ENCODE results near the gene EIF3K.

The EIF3K gene

GRCh38 chr19:38649305-38650171, 30.6 kb downstream of the EIF3K start:
- Mint-ChIP-seq H3K27me3 (ENCODE audit: low read depth) (no peaks in the 10 kb centered on the region), H3K36me3 (ENCODE audit: low read depth) (no peaks in the 10 kb centered on the region), H3K9me3 (no peaks in the 10 kb centered on the region), H3K4me3 (peak overlapping the region; percentile 96 to 98 (median 97)), H3K4me1 (peaks cover 55% of the 10 kb centered on the region), H3K27ac (peak overlapping the region; percentile 93 to 98 (median 95))
- TF ChIP-seq CTCF (IDR thresholded peaks at IDR 0.05; ENCODE audit: unreplicated experiment in 3 of 3) = no peak

GRCh38 chr19:38650172-38650775, 31.3 kb downstream of the EIF3K start:
- Mint-ChIP-seq H3K4me1 (peaks cover 63% of the 10 kb centered on the region), H3K4me3 (peak overlapping the region; percentile 96 to 98 (median 97)), H3K36me3 (ENCODE audit: low read depth) (no peaks in the 10 kb centered on the region), H3K9me3 (no peaks in the 10 kb centered on the region), H3K27me3 (ENCODE audit: low read depth) (no peaks in the 10 kb centered on the region), H3K27ac (peak overlapping the region; percentile 93 to 98 (median 95))
- no peak for TF ChIP-seq CTCF (IDR thresholded peaks at IDR 0.05; ENCODE audit: unreplicated experiment in 3 of 3)

- peak overlapping the region; percentile 90 to 98 (median 95) for H3K27ac Mint-ChIP-seq
Observed at GRCh38 chr19:38650911-38651584, 32.1 kb downstream of the EIF3K start.

GRCh38 chr19:38653028-38653571, 34.1 kb downstream of the EIF3K start:
- peaks cover 13% of the 10 kb centered on the region for H3K36me3 Mint-ChIP-seq (ENCODE audit: low read depth)
- peaks cover 89% of the 10 kb centered on the region for H3K4me1 Mint-ChIP-seq

More at GRCh38 chr19:38650911-38651584, 32.1 kb downstream of the EIF3K start:
- H3K36me3 Mint-ChIP-seq (ENCODE audit: low read depth) = no peaks in the 10 kb centered on the region
- peaks cover 70% of the 10 kb centered on the region for H3K4me1 Mint-ChIP-seq
- H3K27me3 Mint-ChIP-seq (ENCODE audit: low read depth) = no peaks in the 10 kb centered on the region
- H3K9me3 Mint-ChIP-seq = no peaks in the 10 kb centered on the region
- TF ChIP-seq CTCF (IDR thresholded peaks at IDR 0.05; ENCODE audit: unreplicated experiment in 3 of 3) = no peak
- peak overlapping the region; percentile 96 to 98 (median 97) for H3K4me3 Mint-ChIP-seq

GRCh38 chr19:38654628-38655055, 35.7 kb downstream of the EIF3K start:
- H3K4me1 Mint-ChIP-seq = peaks cover 94% of the 10 kb centered on the region
- peak overlapping the region; percentile 26 to 66 (median 34) for H3K4me3 Mint-ChIP-seq
- H3K27ac Mint-ChIP-seq = peak overlapping the region; percentile 90 to 98 (median 93)
- H3K27me3 Mint-ChIP-seq (ENCODE audit: low read depth) = no peaks in the 10 kb centered on the region
- no peaks in the 10 kb centered on the region for H3K9me3 Mint-ChIP-seq
- H3K36me3 Mint-ChIP-seq (ENCODE audit: low read depth) = peaks cover 16% of the 10 kb centered on the region
- no peak for TF ChIP-seq CTCF (IDR thresholded peaks at IDR 0.05; ENCODE audit: unreplicated experiment in 3 of 3)

More at GRCh38 chr19:38653028-38653571, 34.1 kb downstream of the EIF3K start:
- TF ChIP-seq CTCF (IDR thresholded peaks at IDR 0.05; ENCODE audit: unreplicated experiment in 3 of 3) = no peak
- Mint-ChIP-seq H3K27ac (peak overlapping the region; percentile 90 to 98 (median 95)), H3K27me3 (ENCODE audit: low read depth) (no peaks in the 10 kb centered on the region), H3K4me3 (peak overlapping the region; percentile 33 to 97 (median 75)), H3K9me3 (no peaks in the 10 kb centered on the region)

Data from nephron (organoid).